Ovary (tissue), 9 donors: ENCODE measurements around the gene SH3GL2. TPM values are rescaled to one million over a fixed set of nuclear protein-coding genes. Genes with fewer than 3 reads are reported as not detected.

Source experiments
- DNase-seq, 5 donors: peaks; one replicate each; pipeline ENCODE4 v3.0.0-alpha.2; 2019 to 2020
- H3K27ac ChIP-seq, 2 donors: fragments of 200-600 bp; one replicate each; pipeline versions ENCODE4 v1.5.1 to v1.8.0; 2019 to 2022
- H3K27me3 ChIP-seq: fragments of 200-600 bp; one replicate; pipeline ENCODE4 v1.8.0; 2022
- H3K36me3 ChIP-seq: fragments of 200-600 bp; sonication (generic); one replicate; pipeline ENCODE4 v1.5.1; 2019
- H3K4me1 ChIP-seq: one replicate; pipeline ENCODE4 v1.8.1; 2013; ENCODE audit warnings: mild to moderate bottlenecking, moderate library complexity; ENCODE audit not compliant: insufficient read depth
- H3K4me3 ChIP-seq: fragments of 200-600 bp; sonication (generic); one replicate; pipeline ENCODE4 v1.5.1; 2017
- H3K9me3 ChIP-seq, 2 donors: fragments of 200-600 bp in 1 of 2; sonication (generic) in 1 of 2; one replicate each; pipeline versions ENCODE4 v1.5.1 to v1.8.1; 2013 to 2019; ENCODE audit warnings: mild to moderate bottlenecking in 1 of 2, moderate library complexity in 1 of 2
- CTCF ChIP-seq, 3 donors: fragments of 450-650 bp in 2 of 3; fragments of 200-600 bp in 1 of 3; IDR thresholded peaks; one replicate each; pipeline versions ENCODE4 v1.5.1 to v1.8.0; 2016 to 2022; ENCODE audit warnings: antibody characterized with exemption in 3 of 3, mild to moderate bottlenecking in 1 of 3
- EP300 ChIP-seq: sonication (generic); formaldehyde crosslinking; IDR thresholded peaks from one replicate; pipeline ENCODE4 v1.6.1; 2017; ENCODE audit warnings: antibody characterized with exemption
- POLR2A ChIP-seq: fragments of 450-650 bp; IDR thresholded peaks from one replicate; pipeline ENCODE4 v1.6.1; 2017; ENCODE audit warnings: antibody characterized with exemption, mild to moderate bottlenecking, moderate library complexity
- WGBS, 3 donors: extraction: QIAGEN DNeasy Blood & Tissue Kit in 1 of 3; methylation state at CpG; one replicate each; pipeline versions ENCODE4 v1.1.5 to v1.1.7; 2013 to 2017; 5-methylcytosine and 5-hydroxymethylcytosine counted together
- intact Hi-C, 4 donors: fragments of 100-400 bp; cut with DNase I; formaldehyde crosslinking; loops; one replicate each; pipeline versions ENCODE4 v1.11.0 to v1.15.1; 2022 to 2023
- polyA plus RNA-seq, 2 donors: library from polyadenylated mRNA; stranded (reverse); fragments of 200-250 nt in 1 of 2; fragments of 350-450 nt in 1 of 2; fragmentation: Illumina TruSeq in 1 of 2; extraction: RNeasy Lipid Tissue Mini Kit (QIAGEN cat#74804) in 1 of 2; gene quantifications; one replicate each; pipeline ENCODE4 v1.2.3, GENCODE V29; 2013 to 2014
- total RNA-seq, 7 donors: library from RNA; depleted of rRNA in 2 of 7; stranded (reverse); fragments of >200 nt in 2 of 7; fragmentation: NEBNext Ultra II Directional in 3 of 7; extraction: Animal tissue kit (Norgen Biotek cat#: 25700) in 3 of 7; gene quantifications; one replicate each; pipeline versions ENCODE4 v1.1.0 to v1.2.4, GENCODE V29; 2016 to 2023
- donor health status: DM: no; HTN: no; CAD: no; lungs with moderate emphysema.
- donor health status: DM: no; HTN: no; CAD: no.
- donor health status: Bipolar disorder and iron deficiency.
- donor health status: DM: yes; HTN: yes; CAD: no.
- donor health status: DM: no; HTN: no; CAD: no.
- donor health status: DM: yes; HTN: yes; CAD: no.

SH3GL2 gene
- total and polyA plus RNA-seq, 9 donors: 0.25 to 4.9 (median 0.98) TPM; not detected in 1

- H3K27me3 ChIP-seq: no peaks in the 10 kb centered on the region
- WGBS, 3 donors: 3 to 13% (median 3%) methylated on average over 1 of the region's 1 CpG
- H3K9me3 ChIP-seq: no peaks in the 10 kb centered on the region
- no peak overlapping the region for H3K4me3 ChIP-seq
- peaks cover 7% of the 10 kb centered on the region for H3K4me1 ChIP-seq
- DNase-seq: no peak
- intact Hi-C loops: no loop called here
- TF ChIP-seq EP300 (no peak), POLR2A (no peak), CTCF (IDR thresholded peaks at IDR 0.05) (no peak)
- no peaks in the 10 kb centered on the region for H3K36me3 ChIP-seq
- no peak overlapping the region for H3K27ac ChIP-seq
Observed at GRCh38 chr9:17824191-17824590, 245.3 kb downstream of the SH3GL2 start.

GRCh38 chr9:17824616-17825264, 245.9 kb downstream of the SH3GL2 start:
- H3K4me3 ChIP-seq: no peak overlapping the region
- intact Hi-C loops: no loop called here
- 0 to 7% (median 2%) methylated on average over 1 of the region's 1 CpG for whole genome bisulfite sequencing, 3 donors
- no peaks in the 10 kb centered on the region for H3K36me3 ChIP-seq
- H3K4me1 ChIP-seq: peaks cover 7% of the 10 kb centered on the region
- TF ChIP-seq POLR2A: no peak
- TF ChIP-seq EP300: no peak
- no peak for TF ChIP-seq CTCF (IDR thresholded peaks at IDR 0.05)
- H3K27ac ChIP-seq: no peak overlapping the region
- no peaks in the 10 kb centered on the region for H3K27me3 ChIP-seq
- no peak for DNase-seq
- H3K9me3 ChIP-seq: no peaks in the 10 kb centered on the region

GRCh38 chr9:17825265-17825659, 246.4 kb downstream of the SH3GL2 start:
- no peak for TF ChIP-seq EP300
- no peak for TF ChIP-seq CTCF (IDR thresholded peaks at IDR 0.05)
- no peak for TF ChIP-seq POLR2A
- 91 to 98% (median 94%) methylated on average over 1 of the region's 1 CpG for WGBS, 3 donors
- H3K4me1 ChIP-seq: peaks cover 7% of the 10 kb centered on the region
- no peaks in the 10 kb centered on the region for H3K27me3 ChIP-seq
- no peak for DNase-seq
- H3K27ac ChIP-seq: no peak overlapping the region
- intact Hi-C loops: no loop called here
- H3K36me3 ChIP-seq: no peaks in the 10 kb centered on the region
- no peaks in the 10 kb centered on the region for H3K9me3 ChIP-seq
- H3K4me3 ChIP-seq: no peak overlapping the region

- no peak for DNase-seq
- intact Hi-C loops: no loop called here
- Histone ChIP-seq H3K36me3 (no peaks in the 10 kb centered on the region), H3K4me3 (no peak overlapping the region), H3K4me1 (peaks cover 7% of the 10 kb centered on the region), H3K27me3 (no peaks in the 10 kb centered on the region), H3K9me3 (no peaks in the 10 kb centered on the region), H3K27ac (no peak overlapping the region)
- TF ChIP-seq POLR2A (no peak), EP300 (no peak), CTCF (IDR thresholded peaks at IDR 0.05) (no peak)
Observed at GRCh38 chr9:17829064-17829463, 250.2 kb downstream of the SH3GL2 start.
